Measurements from ENCODE around the gene FAM3B. TPM values are rescaled to one million over a fixed set of nuclear protein-coding genes. Genes with fewer than 3 reads are reported as not detected.

Gene FAM3B
- total RNA-seq, 1 experiment from 2014 or later = 59.5 TPM

DNA sequence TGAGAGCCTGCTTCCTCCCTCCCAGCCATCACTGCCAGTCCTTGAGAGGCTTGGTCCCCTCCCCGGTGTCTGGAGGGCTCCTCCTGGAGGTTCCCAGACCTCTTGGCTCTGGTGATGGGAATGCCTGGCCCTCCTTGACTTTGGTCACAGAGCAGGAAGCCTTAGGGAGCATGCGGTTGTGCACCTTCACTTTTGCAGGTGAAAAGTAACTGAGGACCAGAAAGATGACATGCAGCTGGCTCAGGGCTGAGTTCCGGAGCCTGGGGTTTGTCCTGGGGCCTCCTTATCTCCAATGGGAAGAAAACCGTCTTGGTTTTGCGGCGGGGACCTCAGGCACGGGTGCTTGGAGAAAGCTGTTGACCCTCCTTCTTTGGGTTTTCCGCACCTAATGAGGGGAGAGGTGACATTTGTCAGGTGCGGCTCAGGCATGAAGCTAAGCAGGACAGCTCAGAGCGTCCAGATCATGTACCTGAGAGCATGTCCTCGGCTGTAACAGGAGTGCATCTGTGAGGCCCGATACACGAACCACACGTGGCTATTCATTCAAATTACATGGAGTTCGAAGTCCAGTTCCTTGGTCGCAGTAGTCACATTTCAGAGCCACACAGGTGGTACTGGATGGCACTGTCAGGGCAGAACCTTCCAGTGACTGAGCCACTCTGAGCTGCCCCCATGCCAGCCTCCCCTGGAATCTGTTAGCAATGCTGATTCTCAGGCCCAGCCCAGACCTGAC lies 44.6 kb downstream of the FAM3B start:
- intact Hi-C loops (cut with micrococcal nuclease; ENCODE audit: unreplicated experiment) = no loop called here
- Histone ChIP-seq H3K4me1 (peaks cover 10% of the 10 kb centered on the region), H3K4me3 (ENCODE audit: low read depth, low read length) (no peak overlapping the region), H3K9me3 (no peaks in the 10 kb centered on the region), H3K27me3 (replicated peaks; ENCODE audit: control insufficient read depth, insufficient read depth, low read length) (no peaks in the 10 kb centered on the region), H3K36me3 (ENCODE audit: control insufficient read depth, insufficient read depth, low read length) (no peaks in the 10 kb centered on the region)
- Mint-ChIP-seq H3K27ac (ENCODE audit: unreplicated experiment) (no peak overlapping the region), H3K27me3 (ENCODE audit: insufficient read depth, unreplicated experiment) (no peaks in the 10 kb centered on the region), H3K36me3 (ENCODE audit: insufficient read depth, unreplicated experiment) (no peaks in the 10 kb centered on the region), H3K4me3 (ENCODE audit: unreplicated experiment) (no peak overlapping the region), H3K9me3 (ENCODE audit: unreplicated experiment) (no peaks in the 10 kb centered on the region), H3K4me1 (ENCODE audit: low read depth, unreplicated experiment) (peaks cover 11% of the 10 kb centered on the region)
- BruUV-seq (replicated peaks) = no TSS peak
- POLR2A ChIA-PET = no interaction called here
- no peak for DNase-seq
- CTCF ChIA-PET = interaction anchor here (1.0 to 3.7 kb wide), 2 partner anchors 77 to 95 kb away, joined by 3 to 18 read pairs; no protein-coding TSS in a partner anchor
- TF ChIP-seq, protein P1, sequence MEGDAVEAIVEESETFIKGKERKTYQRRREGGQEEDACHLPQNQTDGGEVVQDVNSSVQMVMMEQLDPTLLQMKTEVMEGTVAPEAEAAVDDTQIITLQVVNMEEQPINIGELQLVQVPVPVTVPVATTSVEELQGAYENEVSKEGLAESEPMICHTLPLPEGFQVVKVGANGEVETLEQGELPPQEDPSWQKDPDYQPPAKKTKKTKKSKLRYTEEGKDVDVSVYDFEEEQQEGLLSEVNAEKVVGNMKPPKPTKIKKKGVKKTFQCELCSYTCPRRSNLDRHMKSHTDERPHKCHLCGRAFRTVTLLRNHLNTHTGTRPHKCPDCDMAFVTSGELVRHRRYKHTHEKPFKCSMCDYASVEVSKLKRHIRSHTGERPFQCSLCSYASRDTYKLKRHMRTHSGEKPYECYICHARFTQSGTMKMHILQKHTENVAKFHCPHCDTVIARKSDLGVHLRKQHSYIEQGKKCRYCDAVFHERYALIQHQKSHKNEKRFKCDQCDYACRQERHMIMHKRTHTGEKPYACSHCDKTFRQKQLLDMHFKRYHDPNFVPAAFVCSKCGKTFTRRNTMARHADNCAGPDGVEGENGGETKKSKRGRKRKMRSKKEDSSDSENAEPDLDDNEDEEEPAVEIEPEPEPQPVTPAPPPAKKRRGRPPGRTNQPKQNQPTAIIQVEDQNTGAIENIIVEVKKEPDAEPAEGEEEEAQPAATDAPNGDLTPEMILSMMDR (IDR thresholded peaks at IDR 0.05; ENCODE audit: insufficient read depth in 1 of 2, low read depth in 1 of 2, low read length in 1 of 2, severe bottlenecking in 1 of 2, unreplicated experiment in 1 of 2) = no peak

DNA sequence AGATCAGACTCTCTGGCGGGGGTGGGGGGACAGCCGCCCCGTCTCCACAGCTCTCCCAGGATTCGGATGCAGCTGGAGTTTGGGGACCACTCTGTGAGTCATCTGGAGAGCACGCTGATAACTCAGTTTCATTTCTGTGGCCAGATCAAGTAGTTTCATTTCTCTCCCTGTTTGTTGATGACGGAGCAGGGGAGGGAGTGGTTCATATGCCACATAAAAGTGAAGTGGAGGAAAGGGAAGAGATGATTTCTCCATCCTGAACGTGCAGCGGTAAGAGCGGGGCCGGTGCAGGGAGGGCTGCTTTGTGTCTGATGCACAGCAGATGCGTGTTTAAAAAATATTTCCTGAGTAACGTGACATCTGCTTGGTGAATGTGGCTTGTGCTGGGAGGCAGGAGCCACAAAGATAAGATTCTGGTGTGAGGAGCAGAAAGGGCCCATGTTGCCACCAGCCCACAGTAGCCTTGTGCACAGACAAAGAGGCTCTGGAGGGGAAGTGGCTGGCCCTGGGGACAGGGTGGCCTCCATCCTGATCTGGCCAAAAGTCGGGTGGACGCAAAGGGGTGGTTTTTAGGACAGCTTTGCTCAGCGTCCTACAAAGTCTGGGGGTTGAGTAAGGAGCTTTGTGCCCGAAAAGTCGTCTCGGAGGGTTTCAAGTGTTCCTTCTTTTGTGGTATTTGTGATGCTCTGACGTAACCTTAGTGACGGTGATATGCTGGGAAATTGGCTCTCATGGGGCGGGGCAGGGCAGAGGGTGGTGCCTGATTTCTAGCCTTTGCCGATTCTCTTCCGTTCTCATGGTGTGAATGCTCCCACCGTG lies 45.4 kb downstream of the FAM3B start, which contains the start of gene MX2:
TSS of gene MX2 (plus strand) at position 242 of the 819 bp plus-strand sequence. CDS start 14,880 bp downstream, outside the sequence.
- peaks cover 6% of the 10 kb centered on the region for H3K36me3 Mint-ChIP-seq (ENCODE audit: insufficient read depth, unreplicated experiment)
- BruUV-seq (replicated peaks) = no TSS peak
- H3K27ac Mint-ChIP-seq (ENCODE audit: unreplicated experiment) = no peak within 1 kb of the TSS
- peaks cover 18% of the 10 kb centered on the region for H3K4me1 Mint-ChIP-seq (ENCODE audit: low read depth, unreplicated experiment)
- TF ChIP-seq, protein P1 (IDR thresholded peaks at IDR 0.05; ENCODE audit: insufficient read depth in 1 of 2, low read depth in 1 of 2, low read length in 1 of 2, severe bottlenecking in 1 of 2, unreplicated experiment in 1 of 2) = no peak
- no peak within 1 kb of the TSS for H3K4me3 Mint-ChIP-seq (ENCODE audit: unreplicated experiment)
- Histone ChIP-seq H3K27me3 (replicated peaks; ENCODE audit: control insufficient read depth, insufficient read depth, low read length) (no peaks in the 10 kb centered on the region), H3K36me3 (ENCODE audit: control insufficient read depth, insufficient read depth, low read length) (no peaks in the 10 kb centered on the region), H3K9me3 (no peaks in the 10 kb centered on the region), H3K4me1 (peaks cover 18% of the 10 kb centered on the region), H3K4me3 (ENCODE audit: low read depth, low read length) (no peak within 1 kb of the TSS)
- H3K27me3 Mint-ChIP-seq (ENCODE audit: insufficient read depth, unreplicated experiment) = no peaks in the 10 kb centered on the region
- intact Hi-C loops (cut with micrococcal nuclease; ENCODE audit: unreplicated experiment) = no loop called here
- DNase-seq = no peak
- CTCF ChIA-PET = no interaction called here
- H3K9me3 Mint-ChIP-seq (ENCODE audit: unreplicated experiment) = no peaks in the 10 kb centered on the region
- POLR2A ChIA-PET = no interaction called here

GRCh38 chr21:41362605-41363369 lies 46.2 kb downstream of the FAM3B start:
- Histone ChIP-seq H3K36me3 (ENCODE audit: control insufficient read depth, insufficient read depth, low read length) (no peaks in the 10 kb centered on the region), H3K4me3 (ENCODE audit: low read depth, low read length) (no peak overlapping the region), H3K27me3 (replicated peaks; ENCODE audit: control insufficient read depth, insufficient read depth, low read length) (no peaks in the 10 kb centered on the region), H3K4me1 (peaks cover 26% of the 10 kb centered on the region), H3K9me3 (no peaks in the 10 kb centered on the region)
- no peak overlapping the region for H3K4me3 Mint-ChIP-seq (ENCODE audit: unreplicated experiment)
- H3K27me3 Mint-ChIP-seq (ENCODE audit: insufficient read depth, unreplicated experiment) = no peaks in the 10 kb centered on the region
- ChIA-PET CTCF (interaction anchor here (0.6 kb wide), 1 partner anchor 42 kb away, joined by 3 read pairs; no protein-coding TSS in a partner anchor), POLR2A (no interaction called here)
- DNase-seq = no peak
- peaks cover 23% of the 10 kb centered on the region for H3K4me1 Mint-ChIP-seq (ENCODE audit: low read depth, unreplicated experiment)
- TF ChIP-seq, protein P1 (IDR thresholded peaks at IDR 0.05; ENCODE audit: insufficient read depth in 1 of 2, low read depth in 1 of 2, low read length in 1 of 2, severe bottlenecking in 1 of 2, unreplicated experiment in 1 of 2) = no peak
- intact Hi-C loops (cut with micrococcal nuclease; ENCODE audit: unreplicated experiment) = no loop called here
- no TSS peak for BruUV-seq (replicated peaks)
- H3K9me3 Mint-ChIP-seq (ENCODE audit: unreplicated experiment) = no peaks in the 10 kb centered on the region
- H3K27ac Mint-ChIP-seq (ENCODE audit: unreplicated experiment) = no peak overlapping the region
- peaks cover 6% of the 10 kb centered on the region for H3K36me3 Mint-ChIP-seq (ENCODE audit: insufficient read depth, unreplicated experiment)

All from Caco-2 (cell line).